Nephron (organoid): ENCODE measurements around the gene FRRS1.
"Not testable (repeated sequence)": the region's sequence is repeated elsewhere in the genome, so short reads cannot be mapped to it uniquely, and the experiment has no call there.

Experiments used
- H3K27ac Mint-ChIP-seq, 3 experiments: 2 replicates each; pipeline ENCODE4 v1.8.0; 2020; ENCODE audit warnings: mixed read lengths in 3 of 3, mild to moderate bottlenecking in 2 of 3, moderate library complexity in 1 of 3
- H3K27me3 Mint-ChIP-seq: 2 replicates; pipeline ENCODE4 v1.8.0; 2021; ENCODE audit warnings: low read depth, mild to moderate bottlenecking, moderate library complexity, mixed read lengths
- H3K36me3 Mint-ChIP-seq: 2 replicates; pipeline ENCODE4 v1.8.0; 2020; ENCODE audit warnings: low read depth, mixed read lengths
- H3K4me1 Mint-ChIP-seq: 2 replicates; pipeline ENCODE4 v1.8.0; 2020; ENCODE audit warnings: mixed read lengths
- H3K4me3 Mint-ChIP-seq, 3 experiments: 2 replicates each; pipeline ENCODE4 v1.8.0; 2020; ENCODE audit warnings: mild to moderate bottlenecking in 3 of 3, mixed read lengths in 3 of 3, moderate library complexity in 2 of 3
- H3K9me3 Mint-ChIP-seq: 2 replicates; pipeline ENCODE4 v1.8.0; 2020; ENCODE audit warnings: mixed read lengths
- CTCF ChIP-seq, 3 experiments: fragments of 200-600 bp; sonication (generic); IDR thresholded peaks; one replicate each; pipeline ENCODE4 v1.5.0; 2021; ENCODE audit warnings: antibody characterized with exemption in 3 of 3; ENCODE audit not compliant: unreplicated experiment in 3 of 3

The FRRS1 gene

GRCh38 chr1:99764439-99764838 is 2.0 kb downstream of the FRRS1 start:
- Mint-ChIP-seq H3K27me3 (no peaks in the 10 kb centered on the region), H3K36me3 (no peaks in the 10 kb centered on the region), H3K9me3 (no peaks in the 10 kb centered on the region), H3K4me1 (peaks cover 23% of the 10 kb centered on the region), H3K4me3 (no peak overlapping the region), H3K27ac (peak overlapping the region; percentile 48 to 76 (median 70))
- TF ChIP-seq CTCF (IDR thresholded peaks at IDR 0.05; ENCODE audit: unreplicated experiment in 3 of 3), result no peak

DNA sequence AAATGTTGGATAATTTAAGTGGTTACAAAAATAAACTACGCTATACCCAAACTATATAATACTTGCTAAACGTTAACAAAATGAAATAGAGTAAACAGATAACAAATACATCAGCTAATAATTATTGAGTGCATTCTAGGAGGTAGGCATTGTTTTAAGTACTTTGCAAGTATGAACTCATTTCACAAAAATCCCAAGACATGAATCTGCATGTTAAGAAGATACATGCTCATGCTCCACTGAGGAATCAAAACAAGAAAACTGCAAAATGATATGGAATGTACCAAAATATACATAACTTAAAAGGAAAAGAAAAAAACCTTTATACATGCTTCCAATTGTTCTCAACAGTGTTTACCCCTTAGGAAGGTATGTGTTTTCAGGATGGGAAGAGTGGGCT is 2.5 kb downstream of the FRRS1 start:
- Mint-ChIP-seq H3K4me3 (peak overlapping the region in 1 of 3 experiments; percentile 36), H3K4me1 (peaks cover 27% of the 10 kb centered on the region), H3K27ac (peak overlapping the region; percentile 27 to 76 (median 48)), H3K36me3 (no peaks in the 10 kb centered on the region), H3K27me3 (no peaks in the 10 kb centered on the region), H3K9me3 (peaks cover 2% of the 10 kb centered on the region)
- TF ChIP-seq CTCF (IDR thresholded peaks at IDR 0.05; ENCODE audit: unreplicated experiment in 3 of 3), result no peak

GRCh38 chr1:99761774-99762173 is 4.7 kb downstream of the FRRS1 start:
- Mint-ChIP-seq H3K4me3 (no peak overlapping the region), H3K27ac (peak overlapping the region in 1 of 3 experiments; percentile 30), H3K9me3 (peaks cover 3% of the 10 kb centered on the region), H3K4me1 (peaks cover 15% of the 10 kb centered on the region), H3K27me3 (no peaks in the 10 kb centered on the region), H3K36me3 (no peaks in the 10 kb centered on the region)
- TF ChIP-seq CTCF (IDR thresholded peaks at IDR 0.05; ENCODE audit: unreplicated experiment in 3 of 3), result no peak

DNA sequence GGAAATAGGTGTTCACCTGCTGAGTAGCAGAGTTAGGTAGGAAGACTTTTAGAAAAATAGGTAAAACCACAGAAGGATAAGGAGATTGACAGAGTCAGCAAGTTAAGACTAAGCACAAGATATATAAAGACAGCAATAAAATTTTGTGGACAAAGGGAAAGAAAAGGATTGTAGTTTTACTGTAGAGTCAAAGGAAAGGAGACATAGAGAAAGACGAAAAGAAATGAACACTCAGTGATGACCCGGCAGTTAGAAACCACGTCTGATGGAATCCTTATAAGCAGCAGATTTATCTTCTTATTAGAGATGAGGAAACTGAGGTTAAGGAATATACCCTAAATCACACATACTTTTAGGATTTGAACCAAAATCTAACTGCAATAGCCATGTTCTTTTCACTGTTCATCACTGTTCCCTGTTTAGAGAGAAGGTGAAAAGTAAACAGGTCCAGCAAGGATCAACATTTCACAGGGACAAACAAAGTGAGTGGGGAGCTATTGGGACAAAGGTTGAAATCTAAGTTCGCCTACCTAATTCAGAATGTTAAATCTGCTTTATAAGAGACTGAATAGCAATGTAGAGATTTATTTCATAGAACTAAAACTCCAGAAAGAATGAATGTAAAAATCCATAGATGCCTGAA is 6.8 kb downstream of the FRRS1 start:
- peaks cover 3% of the 10 kb centered on the region for H3K9me3 Mint-ChIP-seq
- no peak for TF ChIP-seq CTCF (IDR thresholded peaks at IDR 0.05; ENCODE audit: unreplicated experiment in 3 of 3)
- peak overlapping the region in 2 of 3 experiments; percentile 30 to 86 for H3K27ac Mint-ChIP-seq
- H3K36me3 Mint-ChIP-seq, result no peaks in the 10 kb centered on the region
- H3K4me3 Mint-ChIP-seq, result no peak overlapping the region
- H3K4me1 Mint-ChIP-seq, result peaks cover 10% of the 10 kb centered on the region
- no peaks in the 10 kb centered on the region for H3K27me3 Mint-ChIP-seq

DNA sequence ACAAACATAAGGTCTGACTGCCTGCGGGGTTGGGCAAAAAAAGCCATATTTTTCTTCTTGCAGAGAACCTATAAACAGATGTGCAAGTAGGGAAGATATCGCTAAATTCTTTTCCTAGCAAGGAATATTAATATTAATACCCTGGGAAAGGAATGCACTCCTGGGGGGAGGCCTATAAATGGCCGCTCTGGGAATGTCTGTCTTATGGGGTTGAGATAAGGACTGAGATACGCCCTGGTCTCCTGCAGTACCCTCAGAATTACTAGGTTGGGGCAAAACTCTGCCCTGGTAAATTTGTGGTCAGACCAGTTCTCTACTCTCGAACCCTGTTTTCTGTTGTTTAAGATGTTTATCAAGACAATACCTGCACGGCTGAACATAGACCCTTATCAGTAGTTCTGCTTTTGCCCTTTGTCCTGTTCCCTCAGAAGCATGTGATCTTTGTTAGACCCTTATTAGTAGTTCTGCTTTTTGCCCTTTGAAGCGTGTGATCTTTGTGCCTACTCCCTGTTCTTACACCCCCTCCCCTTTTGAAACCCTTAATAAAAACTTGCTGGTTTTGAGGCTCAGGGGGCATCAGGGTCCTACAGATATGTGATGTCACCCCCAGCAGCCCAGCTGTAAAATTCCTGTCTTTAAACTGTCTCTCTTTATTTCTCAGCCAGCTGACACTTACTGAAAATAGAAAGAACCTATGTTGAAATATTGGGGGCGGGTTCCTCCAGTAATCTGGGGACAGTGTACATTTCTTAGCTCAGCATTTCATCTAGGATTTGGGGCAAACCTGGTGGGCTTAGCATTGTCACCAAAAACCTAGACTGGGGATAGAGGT is 7.5 kb downstream of the FRRS1 start:
- H3K27me3 Mint-ChIP-seq, H3K4me3 Mint-ChIP-seq, H3K9me3 Mint-ChIP-seq, H3K4me1 Mint-ChIP-seq, H3K36me3 Mint-ChIP-seq: not testable (repeated sequence)
- H3K27ac Mint-ChIP-seq, result peak overlapping the region in 2 of 3 experiments; percentile 30 to 86

DNA sequence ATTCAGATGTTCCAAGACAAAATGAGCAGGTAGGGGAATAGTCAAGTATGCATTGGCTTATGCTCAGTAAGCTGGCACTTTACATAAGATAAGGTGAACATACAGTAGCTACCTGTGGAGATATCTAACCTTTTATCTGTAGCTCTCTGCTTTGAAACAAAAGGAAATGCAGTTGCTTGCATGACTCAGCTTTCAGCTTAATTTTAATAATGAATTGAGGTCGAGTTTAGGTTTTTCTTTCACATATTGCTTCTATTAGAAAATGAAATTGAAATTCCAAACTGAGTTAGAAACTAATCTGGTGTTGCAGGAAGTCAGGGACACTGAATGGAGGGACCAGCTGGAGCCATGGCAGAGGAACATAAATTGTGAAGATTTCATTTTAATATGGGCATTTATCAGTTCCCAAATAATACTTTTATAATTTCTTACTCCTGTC is 8.3 kb downstream of the FRRS1 start:
- H3K36me3 Mint-ChIP-seq, result no peaks in the 10 kb centered on the region
- no peaks in the 10 kb centered on the region for H3K27me3 Mint-ChIP-seq
- no peak for TF ChIP-seq CTCF (IDR thresholded peaks at IDR 0.05; ENCODE audit: unreplicated experiment in 3 of 3)
- H3K27ac Mint-ChIP-seq, result peak overlapping the region; percentile 73 to 86 (median 83)
- peaks cover 10% of the 10 kb centered on the region for H3K4me1 Mint-ChIP-seq
- H3K9me3 Mint-ChIP-seq, result peaks cover 3% of the 10 kb centered on the region
- no peak overlapping the region for H3K4me3 Mint-ChIP-seq
